Activated gamma-delta T cell treated with anti-CD3 and anti-CD28 coated beads, Interleukin-2, amount 50 U/mL, for 16 hours (primary cell): Measurements from ENCODE around the gene TOMM20L.
A peak's percentile ranks its signal among the peaks of the same experiment; 100 is the strongest.
"Not testable (repeated sequence)": the region's sequence is repeated elsewhere in the genome, so short reads cannot be mapped to it uniquely, and the experiment has no call there.

Experiments used
- DNase-seq: peaks from one replicate; pipeline ENCODE4 v3.0.0-alpha.2; 2020; ENCODE audit warnings: low read depth

Gene TOMM20L

DNA sequence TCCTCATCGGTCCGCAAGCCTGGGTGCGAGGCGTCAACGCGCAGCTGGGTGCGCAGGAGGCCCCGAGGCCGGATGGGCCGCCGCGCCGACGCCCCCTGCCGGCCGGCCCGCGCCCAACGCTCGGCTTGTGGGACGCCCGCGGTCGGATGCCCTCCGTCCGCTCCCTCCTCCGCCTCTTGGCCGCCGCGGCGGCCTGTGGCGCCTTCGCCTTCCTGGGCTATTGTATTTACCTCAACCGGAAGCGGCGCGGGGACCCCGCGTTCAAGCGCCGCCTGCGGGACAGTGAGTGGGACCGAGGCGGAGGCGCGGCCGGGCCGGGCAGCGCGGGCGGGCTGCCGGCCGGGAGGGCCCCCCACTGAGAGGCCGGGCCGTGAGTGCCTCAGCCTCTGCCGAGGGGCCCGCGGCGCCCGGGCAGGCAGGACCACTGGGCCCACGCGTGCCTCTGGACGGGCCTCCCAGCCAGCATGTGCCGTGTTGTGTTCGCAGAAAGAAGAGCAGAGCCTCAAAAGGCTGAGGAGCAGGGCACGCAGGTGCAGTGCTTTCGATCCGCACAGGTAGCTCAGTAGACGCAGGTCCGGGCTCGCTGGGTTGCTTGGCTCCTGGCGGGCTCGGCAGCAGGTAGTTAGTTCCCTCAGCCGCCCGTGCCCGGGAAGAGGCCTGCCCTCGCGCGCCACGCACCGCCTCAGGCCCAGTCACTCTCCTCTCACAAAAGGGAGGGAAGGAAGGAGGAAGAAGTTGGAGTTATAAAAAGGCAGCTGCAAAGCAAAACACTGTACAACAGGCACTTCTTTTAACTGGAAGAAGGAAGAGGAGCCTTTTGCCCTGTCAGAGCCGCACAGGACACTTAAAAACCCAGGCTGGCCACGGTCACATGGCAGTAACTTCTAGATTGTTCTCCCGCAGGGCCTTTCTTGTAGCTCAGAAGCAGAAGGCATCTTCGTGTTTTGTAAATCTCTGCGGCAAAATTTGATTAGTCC lies at the start of gene TOMM20L:
TSS of gene TOMM20L (plus strand) at position 119 of the 977 bp plus-strand sequence. CDS start at position 147, 28 bp downstream.
- peak; percentile 46 for DNase-seq

GRCh38 chr14:58353516-58354299 lies 42.0 kb upstream of the TOMM20L start:
- no peak for DNase-seq

DNA sequence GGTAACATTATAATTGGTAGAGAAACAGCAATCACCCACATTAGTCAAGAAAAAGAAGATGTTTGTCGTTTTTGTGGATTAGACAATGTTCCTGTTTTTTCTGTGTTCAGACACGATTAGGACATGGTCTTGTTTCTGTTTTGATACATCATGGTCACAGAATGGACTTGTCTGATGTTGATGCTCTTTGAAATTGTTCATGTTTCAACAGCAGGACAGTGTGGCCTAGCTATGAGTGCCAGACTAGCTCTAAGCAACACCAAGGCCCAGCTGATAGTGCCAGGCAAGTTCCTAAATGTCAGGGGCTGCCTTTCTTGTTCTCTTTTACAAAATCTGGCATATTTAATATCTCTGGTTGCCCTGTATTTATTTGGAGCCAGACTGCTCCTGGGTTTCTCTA lies 40.9 kb upstream of the TOMM20L start:
- DNase-seq = no peak

DNA sequence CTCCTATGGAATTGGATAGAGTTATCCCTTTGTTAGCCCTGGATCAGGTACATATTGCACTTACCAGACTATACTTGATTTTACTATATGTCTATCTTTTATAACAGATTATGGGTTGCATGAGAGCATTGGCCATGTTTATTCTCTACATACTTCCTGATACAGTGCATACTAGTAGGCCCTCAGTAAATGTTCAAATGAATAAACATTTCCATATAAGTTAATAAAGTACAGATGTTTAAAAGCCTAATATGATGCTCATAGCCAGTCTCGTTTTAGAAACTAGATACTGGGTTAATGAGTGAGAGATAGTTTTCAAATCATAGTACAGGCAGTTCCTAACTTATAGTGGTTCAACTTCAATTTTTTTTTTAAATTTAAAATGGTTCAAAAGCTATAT lies 39.5 kb upstream of the TOMM20L start:
- DNase-seq = no peak

GRCh38 chr14:58362272-58362671 lies 33.5 kb upstream of the TOMM20L start:
- not testable (repeated sequence) for DNase-seq

GRCh38 chr14:58362798-58363412 lies 32.8 kb upstream of the TOMM20L start:
- DNase-seq = no peak

- no peak for DNase-seq
Measured at GRCh38 chr14:58364316-58364715, 31.4 kb upstream of the TOMM20L start.

DNA sequence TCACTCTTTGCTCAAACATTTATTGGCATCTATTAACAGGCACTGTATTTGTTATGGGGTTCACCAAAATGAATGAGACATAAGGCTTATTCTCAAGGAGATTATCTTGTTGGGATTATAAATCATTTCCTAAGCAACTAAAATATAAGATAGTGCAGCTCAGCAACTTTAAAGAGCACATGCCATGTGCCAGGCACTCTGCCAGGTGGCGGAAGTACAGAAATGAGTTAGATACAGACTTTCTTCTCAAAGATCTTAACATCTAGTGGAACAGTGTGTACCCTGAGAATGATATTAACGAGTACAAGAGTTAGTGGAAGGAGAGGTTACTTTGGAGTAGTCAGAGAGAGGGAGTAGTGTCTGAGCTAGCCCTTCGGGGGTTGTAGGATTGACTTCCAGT lies 28.4 kb upstream of the TOMM20L start:
- no peak for DNase-seq

DNA sequence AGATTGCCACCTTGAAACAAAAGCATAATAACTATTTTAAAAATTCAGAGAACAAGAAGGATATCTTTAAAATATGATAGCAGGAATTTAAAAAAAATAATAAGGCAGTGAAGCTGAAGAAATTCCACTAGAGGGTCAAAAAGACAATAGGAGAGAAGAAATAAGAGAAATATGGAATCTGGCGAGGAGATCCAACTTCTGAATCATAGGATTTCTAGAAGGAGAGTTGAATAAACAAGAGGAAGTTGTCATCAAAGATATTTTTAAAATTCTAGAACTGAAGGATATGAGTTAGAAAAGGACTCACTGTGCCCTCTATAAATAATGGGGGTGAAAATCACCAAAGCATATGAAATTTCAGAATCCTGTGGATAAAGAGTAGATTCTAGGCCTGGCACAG lies 26.8 kb upstream of the TOMM20L start:
- DNase-seq = no peak

DNA sequence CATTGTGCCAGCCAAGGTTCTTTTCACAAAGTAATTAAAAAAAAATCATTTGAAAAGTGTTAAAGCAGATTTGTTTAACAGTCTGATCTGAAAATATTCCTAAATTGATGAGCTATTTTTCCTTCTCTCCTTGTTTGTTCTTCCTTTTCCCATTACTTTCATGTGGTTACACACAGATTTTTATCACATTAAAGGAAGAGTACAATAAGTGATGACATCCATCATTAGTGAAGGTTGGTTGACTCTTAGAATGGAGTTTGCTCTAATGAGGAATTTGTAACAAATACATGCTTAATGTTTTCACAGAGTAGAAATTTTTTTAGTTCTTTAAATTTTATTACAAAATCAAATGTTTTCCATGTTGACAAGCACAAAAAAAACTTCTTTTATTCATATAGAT lies 18.9 kb upstream of the TOMM20L start:
- DNase-seq = no peak

DNA sequence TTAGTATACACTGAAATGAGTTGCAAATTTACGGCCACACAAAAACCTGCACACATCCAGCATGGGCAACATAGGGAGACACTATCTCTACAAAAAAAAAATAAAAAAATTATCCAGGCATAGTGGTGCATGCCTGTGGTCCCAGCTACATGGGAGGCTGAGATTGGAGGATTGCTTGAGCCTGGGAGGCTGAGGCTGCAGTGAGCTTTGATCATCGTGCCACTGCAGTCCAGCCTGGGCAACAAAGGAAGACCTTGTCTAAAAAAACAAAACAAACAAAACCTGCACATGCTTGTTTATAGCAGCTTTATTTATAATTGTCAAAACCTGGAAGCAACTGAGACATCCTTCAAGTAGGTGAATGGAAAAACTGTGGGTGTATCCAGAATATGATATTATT lies 4.9 kb upstream of the TOMM20L start:
- DNase-seq = no peak

GRCh38 chr14:58395562-58395811 lies 243 bp upstream of the TOMM20L start:
- no peak for DNase-seq

DNA sequence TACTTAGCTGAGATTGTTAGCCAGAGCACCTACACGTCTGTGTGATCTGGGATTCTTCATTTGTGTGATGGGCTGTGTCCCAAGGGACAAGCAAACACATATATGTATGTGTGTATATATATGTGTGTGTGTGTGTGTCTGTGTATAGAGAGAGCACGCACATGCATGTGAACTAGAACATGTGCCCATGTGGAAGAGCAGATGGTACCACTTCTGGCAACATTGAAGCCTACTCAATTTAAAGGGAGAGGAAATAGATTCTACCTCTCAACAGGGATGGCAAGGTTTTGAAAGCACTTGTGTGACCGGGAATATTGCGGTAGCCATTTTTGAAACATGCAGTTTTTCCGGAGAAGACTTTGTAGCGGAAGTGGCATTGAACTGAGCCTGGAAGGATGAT lies 1.4 kb downstream of the TOMM20L start:
- no peak for DNase-seq

GRCh38 chr14:58398495-58398894 lies 2.8 kb downstream of the TOMM20L start:
- no peak for DNase-seq

GRCh38 chr14:58398895-58399294 lies 3.2 kb downstream of the TOMM20L start:
- DNase-seq = no peak

- no peak for DNase-seq
Measured at GRCh38 chr14:58401587-58401986, 5.9 kb downstream of the TOMM20L start.

DNA sequence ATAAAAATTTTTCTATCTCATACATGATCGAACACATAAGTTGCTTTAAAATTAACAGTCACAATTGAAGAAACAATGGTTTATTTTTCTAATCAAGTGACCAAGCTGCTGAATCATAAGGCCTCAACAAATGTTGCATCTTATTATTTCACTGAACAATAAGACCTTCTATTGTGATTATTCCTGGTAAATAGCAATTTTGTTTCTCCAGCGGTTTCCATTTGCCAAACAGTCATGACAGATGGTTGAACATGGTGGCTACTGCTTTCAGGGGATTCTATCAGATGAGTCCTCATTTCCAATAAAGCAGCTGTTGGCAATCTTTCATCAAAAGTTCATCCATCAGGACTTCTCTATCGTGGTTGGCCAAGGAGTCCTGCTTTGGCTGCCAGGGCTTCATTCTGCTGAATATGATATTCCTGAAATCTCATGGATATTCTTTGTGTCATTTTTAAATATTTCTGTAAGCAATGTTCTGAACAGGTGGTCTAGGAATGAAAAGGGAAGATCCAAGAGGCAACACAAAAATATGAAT lies 13.0 kb downstream of the TOMM20L start:
- DNase-seq = no peak

DNA sequence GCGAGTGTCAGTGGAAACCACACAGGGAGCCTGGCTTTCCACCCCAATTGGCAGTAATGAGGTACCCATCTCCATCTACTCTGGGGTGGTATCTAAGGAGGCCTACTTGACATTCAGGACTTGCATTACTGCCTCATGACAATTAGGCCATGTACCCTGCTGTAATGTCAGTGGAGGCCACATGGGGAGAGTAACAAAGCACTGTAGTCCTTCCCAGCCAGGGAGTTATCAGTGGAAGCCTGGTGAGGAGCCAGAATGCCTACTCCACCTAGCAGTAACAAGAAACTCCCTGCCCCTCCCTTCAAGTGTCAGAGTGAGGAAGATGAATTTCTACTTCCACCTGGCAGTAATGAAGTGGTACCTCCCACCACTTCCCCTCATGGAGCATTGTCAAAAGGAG lies 19.1 kb downstream of the TOMM20L start:
- DNase-seq = no peak

GRCh38 chr14:58415636-58416547 lies 20.2 kb downstream of the TOMM20L start:
- no peak for DNase-seq

- DNase-seq = not testable (repeated sequence)
Measured at GRCh38 chr14:58416934-58417333, 21.2 kb downstream of the TOMM20L start.

DNA sequence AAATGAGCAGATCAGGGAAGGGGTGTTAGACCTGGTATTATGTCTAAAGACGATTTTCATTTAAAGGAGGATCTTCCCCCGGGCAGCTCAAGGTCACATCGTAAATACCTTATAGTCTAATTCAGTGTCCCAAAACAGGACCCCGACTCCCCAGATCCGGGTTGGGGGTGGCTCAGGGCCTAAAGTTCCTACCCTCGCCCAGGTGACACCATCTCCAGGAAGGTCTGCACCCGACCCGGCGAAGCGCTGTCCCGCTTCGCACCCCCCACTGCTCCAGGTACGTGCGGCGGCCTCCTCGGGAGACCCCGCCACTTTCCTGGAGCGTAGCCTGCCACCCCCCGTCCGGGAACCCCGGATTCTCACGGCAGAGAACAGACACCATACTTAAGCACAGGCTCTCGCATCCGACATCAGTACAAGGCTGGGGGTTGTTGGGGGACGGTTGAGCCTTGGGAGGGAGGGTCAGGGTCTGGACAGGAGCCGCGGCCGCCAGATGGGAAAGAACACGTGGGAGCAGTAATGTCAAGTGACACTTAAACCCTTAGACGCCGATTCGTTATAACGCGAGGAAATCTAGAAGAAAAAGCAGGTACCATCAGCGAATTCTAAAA lies 31.0 kb downstream of the TOMM20L start:
- peak; percentile 30 for DNase-seq
